ENCODE results near the gene LGALS7B.

DNA sequence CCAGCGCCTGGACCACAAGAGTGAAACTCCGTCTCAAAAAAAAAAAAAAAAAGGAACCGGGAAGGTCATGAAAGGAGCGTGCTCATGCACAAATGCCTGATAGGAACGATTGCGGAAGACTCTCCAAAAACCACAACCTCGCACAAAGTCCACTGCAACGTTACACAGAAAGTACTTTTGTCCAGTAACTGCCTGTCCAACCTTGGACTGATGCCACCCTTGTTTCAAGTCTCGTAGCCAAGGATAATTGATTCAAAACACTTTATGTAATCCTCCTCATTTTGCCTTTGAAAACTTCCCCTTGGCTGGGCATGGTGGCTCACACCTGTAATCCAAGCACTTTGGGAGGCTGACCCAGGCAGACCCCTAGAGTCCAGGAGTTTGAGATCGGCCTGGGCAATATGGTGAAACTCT is 29.4 kb upstream of the LGALS7B start:
- TF ChIP-seq YY1 (IDR thresholded peaks at IDR 0.05; ENCODE audit: extremely low read depth, insufficient replicate concordance, low read depth, low read length) (no peak), EZH2 (IDR thresholded peaks at IDR 0.05) (no peak), TCF7L2 (IDR thresholded peaks at IDR 0.05; ENCODE audit: borderline replicate concordance, extremely low read depth, insufficient read depth, insufficient read length) (no peak), JUND (IDR thresholded peaks at IDR 0.05) (no peak), POLR2A (IDR thresholded peaks at IDR 0.05; ENCODE audit: borderline replicate concordance, extremely low read depth, insufficient read depth, insufficient read length) (no peak)
- TF ChIP-seq, protein P1, sequence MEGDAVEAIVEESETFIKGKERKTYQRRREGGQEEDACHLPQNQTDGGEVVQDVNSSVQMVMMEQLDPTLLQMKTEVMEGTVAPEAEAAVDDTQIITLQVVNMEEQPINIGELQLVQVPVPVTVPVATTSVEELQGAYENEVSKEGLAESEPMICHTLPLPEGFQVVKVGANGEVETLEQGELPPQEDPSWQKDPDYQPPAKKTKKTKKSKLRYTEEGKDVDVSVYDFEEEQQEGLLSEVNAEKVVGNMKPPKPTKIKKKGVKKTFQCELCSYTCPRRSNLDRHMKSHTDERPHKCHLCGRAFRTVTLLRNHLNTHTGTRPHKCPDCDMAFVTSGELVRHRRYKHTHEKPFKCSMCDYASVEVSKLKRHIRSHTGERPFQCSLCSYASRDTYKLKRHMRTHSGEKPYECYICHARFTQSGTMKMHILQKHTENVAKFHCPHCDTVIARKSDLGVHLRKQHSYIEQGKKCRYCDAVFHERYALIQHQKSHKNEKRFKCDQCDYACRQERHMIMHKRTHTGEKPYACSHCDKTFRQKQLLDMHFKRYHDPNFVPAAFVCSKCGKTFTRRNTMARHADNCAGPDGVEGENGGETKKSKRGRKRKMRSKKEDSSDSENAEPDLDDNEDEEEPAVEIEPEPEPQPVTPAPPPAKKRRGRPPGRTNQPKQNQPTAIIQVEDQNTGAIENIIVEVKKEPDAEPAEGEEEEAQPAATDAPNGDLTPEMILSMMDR (IDR thresholded peaks at IDR 0.05 in 2 of 3, conservative IDR thresholded peaks at IDR 0.05 in 1 of 3; ENCODE audit: borderline replicate concordance in 1 of 3, insufficient read depth in 1 of 3, low read depth in 2 of 3, low read length in 2 of 3), result no peak
